Sigmoid colon (tissue), 4 donors: Measurements from ENCODE around the gene UBFD1.

Source experiments
- CTCF ChIP-seq, 4 experiments: fragments of 450-650 bp in 3 of 4; fragments of 200-600 bp in 1 of 4; IDR thresholded peaks; one replicate each; pipeline ENCODE4 v1.5.1; 2016 to 2019; ENCODE audit warnings: antibody characterized with exemption in 4 of 4, mild to moderate bottlenecking in 3 of 4, moderate library complexity in 2 of 4
- EP300 ChIP-seq, 4 donors: sonication (generic); formaldehyde crosslinking; IDR thresholded peaks; one replicate each; pipeline ENCODE4 v1.6.1; 2017; ENCODE audit warnings: antibody characterized with exemption in 4 of 4
- POLR2A ChIP-seq, 2 donors: fragments of 450-650 bp; IDR thresholded peaks; one replicate each; pipeline ENCODE4 v1.6.1; 2016; ENCODE audit warnings: antibody characterized with exemption in 2 of 2, mild to moderate bottlenecking in 2 of 2, moderate library complexity in 2 of 2
- POLR2AphosphoS5 ChIP-seq, 4 donors: sonication (generic); formaldehyde crosslinking; IDR thresholded peaks; one replicate each; pipeline ENCODE4 v1.6.1; 2017; ENCODE audit warnings: antibody characterized with exemption in 4 of 4

GRCh38 chr16:23508589-23509440 is 48.7 kb upstream of the UBFD1 start:
- no peak for TF ChIP-seq CTCF (IDR thresholded peaks at IDR 0.05)
- no peak for TF ChIP-seq POLR2A (IDR thresholded peaks at IDR 0.05)
- TF ChIP-seq EP300 (IDR thresholded peaks at IDR 0.05), result no peak
- TF ChIP-seq POLR2AphosphoS5 (IDR thresholded peaks at IDR 0.05), result no peak
